GM23338 (cell line): Measurements from ENCODE around the gene DESI1. TPM values are rescaled to one million over a fixed set of nuclear protein-coding genes. Genes with fewer than 3 reads are reported as not detected.
A peak's percentile ranks its signal among the peaks of the same experiment; 100 is the strongest.
"Not testable (repeated sequence)": the region's sequence is repeated elsewhere in the genome, so short reads cannot be mapped to it uniquely, and the experiment has no call there.

Experiments
- ATAC-seq: fragments of 200-7000 bp; cut with Tn5 transposase; 3 replicates; pipeline ENCODE4 v1.9.1; 2020
- DNase-seq: peaks from one replicate; pipeline ENCODE4 v3.0.0-alpha.2; 2015; ENCODE audit warnings: low spot score
- H2AFZ ChIP-seq: fragments of 200-600 bp; sonication (generic); 2 replicates; pipeline ENCODE4 v1.8.0; 2016; ENCODE audit warnings: antibody characterized with exemption, mild to moderate bottlenecking, moderate library complexity
- H3F3A ChIP-seq: fragments of 200-600 bp; sonication (generic); replicated peaks from 2 replicates; pipeline ENCODE4 v1.8.0; 2017; ENCODE audit warnings: antibody characterized with exemption, mixed run types, low read depth
- H3K27ac ChIP-seq: fragments of 200-600 bp; sonication (generic); 2 replicates; pipeline ENCODE4 v1.6.1; 2016; ENCODE audit warnings: low read depth
- H3K27me3 ChIP-seq: fragments of 200-600 bp; sonication (generic); 2 replicates; pipeline ENCODE4 v1.8.0; 2016; ENCODE audit warnings: mild to moderate bottlenecking, mixed run types, moderate library complexity; ENCODE audit not compliant: insufficient read depth
- H3K36me3 ChIP-seq: fragments of 200-600 bp; sonication (generic); 2 replicates; pipeline ENCODE4 v1.8.0; 2016; ENCODE audit warnings: mild to moderate bottlenecking; ENCODE audit not compliant: insufficient read depth
- H3K4me1 ChIP-seq: fragments of 200-600 bp; sonication (generic); 2 replicates; pipeline ENCODE4 v1.8.0; 2016; ENCODE audit warnings: mild to moderate bottlenecking, moderate library complexity; ENCODE audit not compliant: insufficient read depth
- H3K4me2 ChIP-seq: fragments of 200-600 bp; sonication (generic); 2 replicates; pipeline ENCODE4 v1.7.1; 2017; ENCODE audit warnings: mixed run types
- H3K4me3 ChIP-seq: fragments of 200-600 bp; sonication (generic); 2 replicates; pipeline ENCODE4 v1.6.1; 2016; ENCODE audit warnings: mixed run types
- H3K79me2 ChIP-seq: fragments of 200-600 bp; sonication (generic); replicated peaks from 2 replicates; pipeline ENCODE4 v1.8.0; 2017; ENCODE audit warnings: mild to moderate bottlenecking; ENCODE audit not compliant: insufficient read depth
- H3K9me2 ChIP-seq: fragments of 200-600 bp; sonication (generic); 2 replicates; pipeline ENCODE4 v1.8.0; 2017; ENCODE audit not compliant: insufficient read depth
- H4K20me1 ChIP-seq: fragments of 200-600 bp; sonication (generic); replicated peaks from 2 replicates; pipeline ENCODE4 v1.8.0; 2017; ENCODE audit warnings: mild to moderate bottlenecking; ENCODE audit not compliant: insufficient read depth
- H3K27ac Mint-ChIP-seq: 2 replicates; pipeline ENCODE4 v1.8.0; 2020; ENCODE audit warnings: inconsistent platforms, mild to moderate bottlenecking, moderate library complexity, mixed read lengths
- H3K27me3 Mint-ChIP-seq: 3 replicates; pipeline ENCODE4 v1.8.0; 2022; ENCODE audit warnings: low read depth, mild to moderate bottlenecking, moderate library complexity, mixed read lengths, inconsistent platforms; ENCODE audit not compliant: insufficient read depth, poor library complexity
- H3K36me3 Mint-ChIP-seq: 3 replicates; pipeline ENCODE4 v1.8.0; 2021; ENCODE audit warnings: low read depth, mild to moderate bottlenecking, inconsistent platforms, moderate library complexity, mixed read lengths
- H3K4me1 Mint-ChIP-seq: 3 replicates; pipeline ENCODE4 v1.8.0; 2020; ENCODE audit warnings: mild to moderate bottlenecking, inconsistent platforms, mixed read lengths
- H3K4me3 Mint-ChIP-seq: 3 replicates; pipeline ENCODE4 v1.8.0; 2021; ENCODE audit warnings: moderate library complexity, mild to moderate bottlenecking, inconsistent platforms, mixed read lengths
- H3K9me3 Mint-ChIP-seq: 3 replicates; pipeline ENCODE4 v1.8.0; 2020; ENCODE audit warnings: moderate library complexity, mild to moderate bottlenecking, inconsistent platforms, mixed read lengths
- CREB1 ChIP-seq: fragments of 250-450 bp; sonication (Bioruptor Pico); IDR thresholded peaks from 2 replicates; pipeline ENCODE4 v1.5.0; 2020; ENCODE audit warnings: low read depth, mild to moderate bottlenecking, moderate library complexity
- JUNB ChIP-seq: IDR thresholded peaks from one replicate; pipeline ENCODE4 v1.6.1; 2016; ENCODE audit warnings: antibody characterized with exemption; ENCODE audit not compliant: unreplicated experiment
- NANOG ChIP-seq: IDR thresholded peaks from 2 replicates; pipeline ENCODE4 v1.6.1; 2016; ENCODE audit warnings: antibody characterized with exemption, borderline replicate concordance
- ZNF331 ChIP-seq: fragments of 250-450 bp; sonication (Bioruptor Pico); IDR thresholded peaks from 2 replicates; pipeline ENCODE4 v1.5.0; 2020; ENCODE audit warnings: low read depth, mild to moderate bottlenecking, moderate library complexity
- polyA plus RNA-seq: library from polyadenylated mRNA; unstranded; fragments of >200 nt; fragmentation: Nextera tagmentation; extraction: Ambion mirVana; gene quantifications from 2 replicates; pipeline ENCODE4 v1.2.1, GENCODE V29; 2016
- total RNA-seq: library from RNA; depleted of rRNA; stranded (reverse); fragments of >200 nt; shearing (Covaris generic); gene quantifications from 2 replicates; pipeline ENCODE4 v1.2.3, GENCODE V29; 2014
- TF ChIP-seq, protein P1 (sequence below): IDR thresholded peaks from one replicate; pipeline ENCODE4 v1.6.1; 2018; ENCODE audit warnings: antibody characterized with exemption; ENCODE audit not compliant: unreplicated experiment
- TF ChIP-seq, protein P2 (sequence below): IDR thresholded peaks from 2 replicates; pipeline ENCODE4 v1.6.1; 2016; ENCODE audit warnings: antibody characterized with exemption

Gene DESI1
- total and polyA plus RNA-seq, 2 experiments from 2014 or later: 33.7 to 53.8 TPM

DNA sequence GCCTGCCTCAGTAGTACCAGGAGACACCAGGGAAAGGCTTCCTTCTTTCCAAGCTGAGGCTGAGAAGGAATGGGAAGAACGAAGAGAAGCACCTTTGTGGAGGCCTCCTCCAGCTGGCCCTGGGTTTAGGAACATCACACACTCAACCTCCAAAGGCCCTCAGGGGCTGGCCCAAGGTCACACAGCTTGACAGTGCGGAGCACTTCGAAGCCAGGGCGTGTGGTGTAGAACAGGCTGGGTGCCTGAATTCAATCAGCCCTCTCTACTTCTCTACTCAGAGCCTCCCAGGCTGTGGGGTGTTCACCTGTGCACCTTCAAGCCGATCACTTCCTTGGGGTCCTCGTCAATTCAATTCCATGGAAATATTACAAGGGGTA is 60.8 kb downstream of the DESI1 start (continued):
- TF ChIP-seq, protein P1, sequence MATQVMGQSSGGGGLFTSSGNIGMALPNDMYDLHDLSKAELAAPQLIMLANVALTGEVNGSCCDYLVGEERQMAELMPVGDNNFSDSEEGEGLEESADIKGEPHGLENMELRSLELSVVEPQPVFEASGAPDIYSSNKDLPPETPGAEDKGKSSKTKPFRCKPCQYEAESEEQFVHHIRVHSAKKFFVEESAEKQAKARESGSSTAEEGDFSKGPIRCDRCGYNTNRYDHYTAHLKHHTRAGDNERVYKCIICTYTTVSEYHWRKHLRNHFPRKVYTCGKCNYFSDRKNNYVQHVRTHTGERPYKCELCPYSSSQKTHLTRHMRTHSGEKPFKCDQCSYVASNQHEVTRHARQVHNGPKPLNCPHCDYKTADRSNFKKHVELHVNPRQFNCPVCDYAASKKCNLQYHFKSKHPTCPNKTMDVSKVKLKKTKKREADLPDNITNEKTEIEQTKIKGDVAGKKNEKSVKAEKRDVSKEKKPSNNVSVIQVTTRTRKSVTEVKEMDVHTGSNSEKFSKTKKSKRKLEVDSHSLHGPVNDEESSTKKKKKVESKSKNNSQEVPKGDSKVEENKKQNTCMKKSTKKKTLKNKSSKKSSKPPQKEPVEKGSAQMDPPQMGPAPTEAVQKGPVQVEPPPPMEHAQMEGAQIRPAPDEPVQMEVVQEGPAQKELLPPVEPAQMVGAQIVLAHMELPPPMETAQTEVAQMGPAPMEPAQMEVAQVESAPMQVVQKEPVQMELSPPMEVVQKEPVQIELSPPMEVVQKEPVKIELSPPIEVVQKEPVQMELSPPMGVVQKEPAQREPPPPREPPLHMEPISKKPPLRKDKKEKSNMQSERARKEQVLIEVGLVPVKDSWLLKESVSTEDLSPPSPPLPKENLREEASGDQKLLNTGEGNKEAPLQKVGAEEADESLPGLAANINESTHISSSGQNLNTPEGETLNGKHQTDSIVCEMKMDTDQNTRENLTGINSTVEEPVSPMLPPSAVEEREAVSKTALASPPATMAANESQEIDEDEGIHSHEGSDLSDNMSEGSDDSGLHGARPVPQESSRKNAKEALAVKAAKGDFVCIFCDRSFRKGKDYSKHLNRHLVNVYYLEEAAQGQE: no peak
- TF ChIP-seq NANOG (no peak), JUNB (no peak), ZNF331 (CRISPR knock-in tag) (no peak)
- TF ChIP-seq, protein P2, sequence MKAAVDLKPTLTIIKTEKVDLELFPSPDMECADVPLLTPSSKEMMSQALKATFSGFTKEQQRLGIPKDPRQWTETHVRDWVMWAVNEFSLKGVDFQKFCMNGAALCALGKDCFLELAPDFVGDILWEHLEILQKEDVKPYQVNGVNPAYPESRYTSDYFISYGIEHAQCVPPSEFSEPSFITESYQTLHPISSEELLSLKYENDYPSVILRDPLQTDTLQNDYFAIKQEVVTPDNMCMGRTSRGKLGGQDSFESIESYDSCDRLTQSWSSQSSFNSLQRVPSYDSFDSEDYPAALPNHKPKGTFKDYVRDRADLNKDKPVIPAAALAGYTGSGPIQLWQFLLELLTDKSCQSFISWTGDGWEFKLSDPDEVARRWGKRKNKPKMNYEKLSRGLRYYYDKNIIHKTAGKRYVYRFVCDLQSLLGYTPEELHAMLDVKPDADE: no peak

DNA sequence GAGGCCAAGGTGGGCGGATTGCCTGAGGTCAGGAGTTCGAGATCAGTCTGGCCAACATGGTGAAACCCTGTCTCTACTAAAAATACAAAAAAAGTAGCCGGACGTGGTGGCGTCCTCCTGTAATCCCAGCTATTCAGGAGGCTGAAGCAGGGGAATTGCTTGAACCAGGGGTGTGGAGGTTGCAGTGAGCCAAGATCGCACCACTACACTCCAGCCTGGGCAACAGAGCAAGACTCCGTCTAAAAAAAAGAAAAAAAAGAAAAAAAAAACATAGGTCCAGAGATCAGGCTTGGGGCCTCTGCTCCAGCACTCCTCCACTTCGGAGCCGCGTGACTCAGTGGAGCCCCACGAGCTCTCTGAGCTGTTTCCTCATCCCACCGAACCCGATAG is 62.6 kb downstream of the DESI1 start:
- H3K27ac ChIP-seq, H3K36me3 ChIP-seq, H3K27ac Mint-ChIP-seq, H3K4me3 ChIP-seq, H3K36me3 Mint-ChIP-seq, H3K4me2 ChIP-seq, H3K9me3 Mint-ChIP-seq, H3K79me2 ChIP-seq, H3K9me2 ChIP-seq, ATAC-seq, H3K4me3 Mint-ChIP-seq, H3K27me3 ChIP-seq, H3F3A ChIP-seq, H4K20me1 ChIP-seq, DNase-seq: not testable (repeated sequence)
- peaks cover 26% of the 10 kb centered on the region for H3K4me1 ChIP-seq
- H2AFZ ChIP-seq: peak overlapping the region; percentile 86; the same call in 1 of the 2 replicates
- Mint-ChIP-seq H3K4me1 (peaks cover 45% of the 10 kb centered on the region), H3K27me3 (peaks cover 22% of the 10 kb centered on the region)

DNA sequence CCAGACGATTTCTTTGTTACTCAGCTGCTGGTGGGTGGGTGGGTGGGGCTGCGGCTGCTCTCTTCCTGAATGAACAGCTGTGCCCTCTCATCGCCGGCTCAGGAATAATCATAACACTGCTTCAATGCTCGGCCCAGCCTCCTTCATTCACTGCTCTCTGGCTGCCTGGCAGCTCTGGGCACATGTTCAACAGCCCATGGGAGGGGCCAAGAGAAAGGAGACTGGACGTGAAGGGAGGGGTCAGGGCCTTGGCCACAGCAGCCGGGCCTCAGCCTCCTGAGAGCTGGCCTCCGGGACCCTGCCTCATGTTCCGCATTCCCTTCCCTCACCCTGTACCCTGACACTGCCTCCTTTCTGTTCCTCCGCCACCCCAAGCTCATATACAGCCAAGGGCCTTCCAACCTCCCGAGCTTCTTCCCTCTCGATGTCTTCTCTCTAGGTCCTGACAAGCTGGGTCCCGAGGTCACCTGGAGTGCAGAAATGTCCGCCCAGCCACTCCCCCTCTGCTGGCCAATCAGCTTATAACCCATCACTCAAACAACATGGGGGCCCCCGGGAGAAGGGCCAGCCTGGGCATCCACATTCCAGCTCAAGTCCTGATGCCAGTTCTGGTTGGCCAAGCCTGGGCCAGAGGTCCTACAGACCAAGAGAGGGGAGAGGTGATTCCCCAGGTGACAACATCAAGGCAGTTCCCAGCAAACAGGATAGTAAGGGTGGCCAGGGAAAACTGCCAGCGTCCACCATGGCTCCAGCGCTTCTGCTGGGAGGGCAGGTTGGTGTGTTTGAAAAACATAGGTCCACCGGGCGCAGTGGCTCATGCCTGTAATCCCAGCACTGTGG is 63.2 kb downstream of the DESI1 start:
- 0 out of 2 replicates have a peak, but pooled peaks cover 4% of the 10 kb centered on the region for H3F3A ChIP-seq
- H3K79me2 ChIP-seq: no peaks in the 10 kb centered on the region
- no peak overlapping the region for H3K27ac ChIP-seq
- no peaks in the 10 kb centered on the region for H4K20me1 ChIP-seq
- no peaks in the 10 kb centered on the region for H3K27me3 ChIP-seq
- no peaks in the 10 kb centered on the region for H3K36me3 ChIP-seq
- peaks cover 43% of the 10 kb centered on the region for H3K4me1 Mint-ChIP-seq
- no peaks in the 10 kb centered on the region for H3K36me3 Mint-ChIP-seq
- H3K4me3 ChIP-seq: no peak overlapping the region
- ATAC-seq (peak; percentile 21), DNase-seq (peak; percentile 57)
- no peaks in the 10 kb centered on the region for H3K9me2 ChIP-seq
- no peak overlapping the region; the same call in 1 of the 2 replicates for H3K27ac Mint-ChIP-seq
- H2AFZ ChIP-seq: peak overlapping the region; percentile 86
- peaks cover 18% of the 10 kb centered on the region for H3K27me3 Mint-ChIP-seq
- no peak overlapping the region for H3K4me2 ChIP-seq
- no peak overlapping the region; the same call in 2 of the 3 replicates for H3K4me3 Mint-ChIP-seq
- H3K9me3 Mint-ChIP-seq: no peaks in the 10 kb centered on the region
- peaks cover 21% of the 10 kb centered on the region for H3K4me1 ChIP-seq
- TF ChIP-seq CREB1 (CRISPR knock-in tag): no peak
- TF ChIP-seq, protein P1: no peak
- TF ChIP-seq, protein P2: no peak
